Stomach (tissue), 9 donors: ENCODE results near the gene CLEC19A. TPM values are rescaled to one million over a fixed set of nuclear protein-coding genes. Genes with fewer than 3 reads are reported as not detected.

Experiments
- DNase-seq, 2 donors: peaks; one replicate each; pipeline versions ENCODE4 v3.0.0 to v3.0.0-alpha.2; 2013 to 2019
- H3K27ac ChIP-seq, 5 donors: fragments of 200-600 bp in 4 of 5; sonication (generic) in 4 of 5; one replicate each; pipeline ENCODE4 v1.5.1; 2013 to 2019; ENCODE audit warnings: mild to moderate bottlenecking in 1 of 5, moderate library complexity in 1 of 5
- H3K27me3 ChIP-seq, 3 donors: fragments of 200-600 bp; sonication (generic); one replicate each; pipeline ENCODE4 v1.5.1; 2017 to 2019; ENCODE audit warnings: mixed run types in 1 of 3
- H3K36me3 ChIP-seq, 4 donors: fragments of 200-600 bp; sonication (generic); 1 replicate in 3 of 4; 2 replicates in 1 of 4; pipeline ENCODE4 v1.5.1; 2016 to 2019
- H3K4me1 ChIP-seq, 4 donors: fragments of 200-600 bp; sonication (generic); one replicate each; pipeline ENCODE4 v1.5.1; 2016 to 2019
- H3K4me3 ChIP-seq, 4 donors: fragments of 200-600 bp; sonication (generic) in 3 of 4; one replicate each; pipeline ENCODE4 v1.5.1; 2016 to 2019; ENCODE audit warnings: mild to moderate bottlenecking in 1 of 4
- H3K9me3 ChIP-seq, 4 donors: fragments of 200-600 bp; sonication (generic); one replicate each; pipeline ENCODE4 v1.5.1; 2016 to 2019
- CTCF ChIP-seq, 7 experiments: fragments of 450-650 bp in 4 of 7; fragments of 200-600 bp in 3 of 7; sonication (generic) in 3 of 7; IDR thresholded peaks; one replicate each; pipeline ENCODE4 v1.5.1; 2016 to 2019; ENCODE audit warnings: antibody characterized with exemption in 7 of 7, control low read depth in 2 of 7, mild to moderate bottlenecking in 1 of 7
- EP300 ChIP-seq: sonication (generic); formaldehyde crosslinking; IDR thresholded peaks from one replicate; pipeline ENCODE4 v1.6.1; 2017; ENCODE audit warnings: antibody characterized with exemption
- POLR2A ChIP-seq, 4 donors: fragments of 450-650 bp; IDR thresholded peaks; one replicate each; pipeline ENCODE4 v1.6.1; 2016; ENCODE audit warnings: antibody characterized with exemption in 4 of 4, control low read depth in 2 of 4, mild to moderate bottlenecking in 1 of 4, moderate library complexity in 1 of 4
- POLR2AphosphoS5 ChIP-seq, 3 donors: sonication (generic); formaldehyde crosslinking; IDR thresholded peaks; one replicate each; pipeline ENCODE4 v1.6.1; 2016; ENCODE audit warnings: antibody characterized with exemption in 3 of 3
- WGBS, 5 donors: extraction: QIAGEN DNeasy Blood & Tissue Kit in 3 of 5; methylation state at CpG; one replicate each; pipeline versions ENCODE4 v1.1.5 to v1.1.7; 2013 to 2018; 5-methylcytosine and 5-hydroxymethylcytosine counted together
- intact Hi-C: fragments of 100-400 bp; cut with DNase I; formaldehyde crosslinking; loops from one replicate; pipeline ENCODE4 v1.15.1; 2023; ENCODE audit warnings: low total_unique reads
- polyA plus RNA-seq, 3 donors: library from polyadenylated mRNA; stranded (reverse); fragments of 200-250 nt; gene quantifications; one replicate each; pipeline ENCODE4 v1.2.3, GENCODE V29; 2013
- total RNA-seq, 5 donors: library from RNA; depleted of rRNA; stranded (reverse); fragments of >200 nt; gene quantifications; one replicate each; pipeline versions ENCODE4 v1.1.0 to v1.2.3, GENCODE V29; 2014 to 2016
- donor health status: healthy with polysubstance abuse.
- donor health status: Bipolar disorder and iron deficiency.
- donor health status: healthy.

The CLEC19A gene
- total and polyA plus RNA-seq, 8 donors = 0.37 TPM; not detected in 7

DNA sequence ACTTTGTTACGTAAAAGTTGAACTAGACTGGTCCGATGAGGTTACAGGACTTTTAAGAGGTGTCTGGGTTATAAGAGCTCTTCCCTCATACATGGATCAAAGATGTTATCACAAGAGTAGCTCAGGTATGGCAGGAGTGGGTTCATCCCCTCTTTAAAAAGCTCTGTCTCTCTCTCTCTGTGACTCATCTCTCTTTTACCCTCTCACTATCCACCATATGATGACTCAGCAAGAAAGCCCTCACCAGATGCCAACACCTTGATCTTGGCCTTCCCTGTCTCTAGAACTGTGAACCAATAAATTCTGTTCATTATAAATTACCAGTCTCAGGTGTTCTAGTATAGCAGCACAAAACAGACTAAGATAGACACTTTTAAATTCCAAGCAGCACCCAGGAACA is 1.9 kb upstream of the CLEC19A start:
- DNase-seq = no peak
- intact Hi-C loops = no loop called here
- whole genome bisulfite sequencing, 5 donors = 89 to 96% (median 91%) methylated on average over 2 of the region's 2 CpGs
- no peaks in the 10 kb centered on the region for H3K27me3 ChIP-seq
- peaks cover 0 to 16% (median 0%) of the 10 kb centered on the region in 4 donors for H3K4me1 ChIP-seq
- no peak for TF ChIP-seq POLR2AphosphoS5 (IDR thresholded peaks at IDR 0.05)
- no peak for TF ChIP-seq CTCF (IDR thresholded peaks at IDR 0.05)
- no peak for TF ChIP-seq POLR2A (IDR thresholded peaks at IDR 0.05)
- TF ChIP-seq EP300 = no peak
- peak overlapping the region in 1 of 5 donors; percentile 24 for H3K27ac ChIP-seq
- H3K4me3 ChIP-seq = no peak overlapping the region
- H3K9me3 ChIP-seq = no peaks in the 10 kb centered on the region
- no peaks in the 10 kb centered on the region for H3K36me3 ChIP-seq

- H3K9me3 ChIP-seq = no peaks in the 10 kb centered on the region
- peak overlapping the region in 2 of 5 donors; percentile 34 to 44 for H3K27ac ChIP-seq
- no peaks in the 10 kb centered on the region for H3K27me3 ChIP-seq
- no peak for TF ChIP-seq POLR2A (IDR thresholded peaks at IDR 0.05)
- TF ChIP-seq POLR2AphosphoS5 (IDR thresholded peaks at IDR 0.05) = peak; percentile 34 to 62 (median 44)
- no peak for TF ChIP-seq EP300
- intact Hi-C loops = no loop called here
- no peaks in the 10 kb centered on the region for H3K36me3 ChIP-seq
- H3K4me3 ChIP-seq = no peak overlapping the region
- 24 to 39% (median 25%) methylated on average over 1 of the region's 1 CpG for WGBS, 5 donors
- peak; percentile 55 to 90 for DNase-seq
- peaks cover 0 to 16% (median 0%) of the 10 kb centered on the region in 4 donors for H3K4me1 ChIP-seq
Observed at GRCh38 chr16:19284207-19284606, 1.3 kb upstream of the CLEC19A start.

GRCh38 chr16:19286827-19287226 is 1.3 kb downstream of the CLEC19A start:
- no peak overlapping the region for H3K4me3 ChIP-seq
- intact Hi-C loops = no loop called here
- H3K27me3 ChIP-seq = no peaks in the 10 kb centered on the region
- H3K36me3 ChIP-seq = no peaks in the 10 kb centered on the region
- no peaks in the 10 kb centered on the region for H3K9me3 ChIP-seq
- WGBS, 5 donors = 80 to 86% (median 84%) methylated on average over 2 of the region's 2 CpGs
- no peak overlapping the region for H3K27ac ChIP-seq
- DNase-seq = no peak
- no peak for TF ChIP-seq CTCF (IDR thresholded peaks at IDR 0.05)
- no peak for TF ChIP-seq POLR2AphosphoS5 (IDR thresholded peaks at IDR 0.05)
- no peak for TF ChIP-seq EP300
- no peak for TF ChIP-seq POLR2A (IDR thresholded peaks at IDR 0.05)
- peaks cover 0 to 28% (median 3%) of the 10 kb centered on the region in 4 donors for H3K4me1 ChIP-seq

- H3K27me3 ChIP-seq = no peaks in the 10 kb centered on the region
- H3K36me3 ChIP-seq = no peaks in the 10 kb centered on the region
- H3K27ac ChIP-seq = no peak overlapping the region
- no peak for DNase-seq
- no peaks in the 10 kb centered on the region for H3K9me3 ChIP-seq
- intact Hi-C loops = no loop called here
- no peak for TF ChIP-seq POLR2A (IDR thresholded peaks at IDR 0.05)
- no peak for TF ChIP-seq POLR2AphosphoS5 (IDR thresholded peaks at IDR 0.05)
- no peak for TF ChIP-seq EP300
- no peak for TF ChIP-seq CTCF (IDR thresholded peaks at IDR 0.05)
- H3K4me3 ChIP-seq = no peak overlapping the region
- peaks cover 0 to 28% (median 3%) of the 10 kb centered on the region in 4 donors for H3K4me1 ChIP-seq
- 84 to 94% (median 91%) methylated on average over 4 of the region's 4 CpGs for WGBS, 5 donors
Observed at GRCh38 chr16:19287241-19287640, 1.7 kb downstream of the CLEC19A start.
